22Rv1 (cell line): ENCODE measurements around the gene LNPEP.

Source experiments
- H3K27ac ChIP-seq: fragments of 450-650 bp; 2 replicates; pipeline ENCODE4 v1.5.1; 2017
- CTCF ChIP-seq: fragments of 450-650 bp; IDR thresholded peaks from 2 replicates; pipeline ENCODE4 v1.5.1; 2017; ENCODE audit warnings: mild to moderate bottlenecking
- ZFX ChIP-seq: fragments of 450-650 bp; IDR thresholded peaks from 2 replicates; pipeline ENCODE4 v1.6.1; 2017; ENCODE audit warnings: antibody characterized with exemption, borderline replicate concordance

LNPEP gene

GRCh38 chr5:96946381-96946780 is 10.5 kb downstream of the LNPEP start:
- H3K27ac ChIP-seq = no peak overlapping the region
- TF ChIP-seq CTCF (no peak), ZFX (no peak)

GRCh38 chr5:96952118-96952750 is 16.4 kb downstream of the LNPEP start:
- TF ChIP-seq ZFX = no peak
- no peak for TF ChIP-seq CTCF
- no peak overlapping the region for H3K27ac ChIP-seq

GRCh38 chr5:96952974-96953730 is 17.3 kb downstream of the LNPEP start:
- no peak overlapping the region for H3K27ac ChIP-seq
- TF ChIP-seq ZFX (no peak), CTCF (no peak)

- H3K27ac ChIP-seq = no peak overlapping the region
Measured at GRCh38 chr5:96957254-96958049, 21.6 kb downstream of the LNPEP start.

GRCh38 chr5:96958977-96959376 is 23.1 kb downstream of the LNPEP start:
- no peak overlapping the region for H3K27ac ChIP-seq
- TF ChIP-seq CTCF (no peak), ZFX (no peak)

More at GRCh38 chr5:96957254-96958049, 21.6 kb downstream of the LNPEP start:
- TF ChIP-seq CTCF (no peak), ZFX (no peak)

GRCh38 chr5:96961053-96961452 is 25.2 kb downstream of the LNPEP start:
- no peak overlapping the region for H3K27ac ChIP-seq
- no peak for TF ChIP-seq CTCF
- TF ChIP-seq ZFX = no peak

GRCh38 chr5:96962540-96962991 is 26.7 kb downstream of the LNPEP start:
- no peak for TF ChIP-seq ZFX
- no peak for TF ChIP-seq CTCF
- H3K27ac ChIP-seq = no peak overlapping the region
